HepG2 (cell line): ENCODE data around the gene PRMT7. TPM values are rescaled to one million over a fixed set of nuclear protein-coding genes. Genes with fewer than 3 reads are reported as not detected.

Source experiments
- CHD2 ChIP-seq: IDR thresholded peaks from 2 replicates; pipeline ENCODE4 v1.6.1; 2011; ENCODE audit warnings: low read depth, low read length, improper control_type of control experiment
- EHMT2 ChIP-seq: fragments of 200-600 bp; sonication (generic); IDR thresholded peaks from 2 replicates; pipeline ENCODE4 v1.7.0; 2017; ENCODE audit warnings: antibody characterized with exemption, low read depth, low read length, borderline replicate concordance
- ETV6 ChIP-seq: sonication (generic); formaldehyde crosslinking; conservative IDR thresholded peaks from 2 replicates; pipeline ENCODE4 v1.4.0; 2020; ENCODE audit warnings: missing genetic modification reagents
- HNF4G ChIP-seq, 2 experiments: sonication (generic) in 1 of 2; formaldehyde crosslinking in 1 of 2; IDR thresholded peaks; 2 replicates each; pipeline versions ENCODE4 v1.4.0 to v1.6.1; 2011 to 2020; ENCODE audit warnings: borderline replicate concordance in 2 of 2, low read depth in 2 of 2, mild to moderate bottlenecking in 2 of 2, low read length in 1 of 2, missing genetic modification reagents in 1 of 2, moderate library complexity in 1 of 2
- KLF6 ChIP-seq: IDR thresholded peaks from 2 replicates; pipeline ENCODE4 v1.8.0; 2016; ENCODE audit warnings: missing biosample characterization, missing genetic modification reagents
- NAIF1 ChIP-seq: sonication (generic); formaldehyde crosslinking; IDR thresholded peaks from 2 replicates; pipeline ENCODE4 v1.5.0; 2020; ENCODE audit warnings: mild to moderate bottlenecking, missing genetic modification reagents, borderline replicate concordance
- REXO4 ChIP-seq: sonication (generic); formaldehyde crosslinking; IDR thresholded peaks from 2 replicates; pipeline ENCODE4 v1.8.0; 2022; ENCODE audit warnings: missing genetic modification reagents, mild to moderate bottlenecking, borderline replicate concordance
- SAP130 ChIP-seq: IDR thresholded peaks from 2 replicates; pipeline ENCODE4 v1.6.1; 2016; ENCODE audit warnings: low read depth
- TAF1 ChIP-seq: sonication (generic); formaldehyde crosslinking; IDR thresholded peaks from 2 replicates; pipeline ENCODE4 v1.4.0; 2020; ENCODE audit warnings: missing genetic modification reagents
- TCF7 ChIP-seq: sonication (generic); IDR thresholded peaks from 2 replicates; pipeline ENCODE4 v1.6.1; 2016; ENCODE audit warnings: antibody characterized with exemption, low read depth
- ZNF17 ChIP-seq: sonication (generic); formaldehyde crosslinking; IDR thresholded peaks from 2 replicates; pipeline ENCODE4 v1.5.0; 2020; ENCODE audit warnings: mild to moderate bottlenecking, missing genetic modification reagents
- ZNF605 ChIP-seq: sonication (generic); formaldehyde crosslinking; IDR thresholded peaks from 2 replicates; pipeline ENCODE4 v1.8.0; 2022; ENCODE audit warnings: mild to moderate bottlenecking, missing genetic modification reagents
- ZNF850 ChIP-seq: sonication (generic); formaldehyde crosslinking; conservative IDR thresholded peaks from 2 replicates; pipeline ENCODE4 v1.9.0; 2021; ENCODE audit warnings: mild to moderate bottlenecking, missing genetic modification reagents
- polyA plus RNA-seq, 8 experiments: library from polyadenylated mRNA; depleted of rRNA in 3 of 8; stranded (reverse) in 7 of 8; unstranded in 1 of 8; fragments of >200 nt; fragmentation: Illumina TruSeq in 4 of 8; extraction: Trizol in 4 of 8; gene quantifications; 2 replicates each; pipeline versions ENCODE4 v1.2.1 to v1.2.3, GENCODE V29; 2011 to 2016; ENCODE audit warnings: low read depth in 4 of 8, missing spikeins in 1 of 8, mixed read lengths in 1 of 8; ENCODE audit not compliant: insufficient read depth in 1 of 8
- total RNA-seq, 5 experiments: library from RNA; depleted of rRNA; stranded (reverse); fragments of >200 nt; fragmentation: Illumina TruSeq; extraction: Trizol; gene quantifications; 2 replicates each; pipeline ENCODE4 v1.2.3, GENCODE V29; 2016; ENCODE audit warnings: low read depth in 1 of 5
- TF ChIP-seq, protein P1 (sequence below): sonication (generic); formaldehyde crosslinking; IDR thresholded peaks from 2 replicates; pipeline ENCODE4 v1.5.1; 2020; ENCODE audit warnings: mild to moderate bottlenecking, missing genetic modification reagents, moderate library complexity
- TF ChIP-seq, protein P2 (sequence below): sonication (generic); formaldehyde crosslinking; IDR thresholded peaks from 2 replicates; pipeline ENCODE4 v1.5.0; 2020; ENCODE audit warnings: mild to moderate bottlenecking, missing genetic modification reagents
- TF ChIP-seq, protein P3 (sequence below): sonication (generic); formaldehyde crosslinking; IDR thresholded peaks from 2 replicates; pipeline ENCODE4 v1.4.0; 2020; ENCODE audit warnings: mild to moderate bottlenecking, missing genetic modification reagents
- TF ChIP-seq, protein P4 (sequence below): sonication (generic); formaldehyde crosslinking; IDR thresholded peaks from 2 replicates; pipeline ENCODE4 v1.4.0; 2020; ENCODE audit warnings: missing genetic modification reagents
- TF ChIP-seq, protein P5 (sequence below): sonication (generic); formaldehyde crosslinking; IDR thresholded peaks from 2 replicates; pipeline ENCODE4 v1.5.0; 2020; ENCODE audit warnings: missing genetic modification reagents
- TF ChIP-seq, protein P6 (sequence below): sonication (generic); formaldehyde crosslinking; IDR thresholded peaks from 2 replicates; pipeline ENCODE4 v1.9.0; 2021; ENCODE audit warnings: missing genetic modification reagents, mild to moderate bottlenecking, borderline replicate concordance

The PRMT7 gene
- total and polyA plus RNA-seq, 2 of the 13 experiments (the other 11 are each of a cell fraction or from before 2014, with no cell fraction given), result 47.5 to 55.0 TPM

DNA sequence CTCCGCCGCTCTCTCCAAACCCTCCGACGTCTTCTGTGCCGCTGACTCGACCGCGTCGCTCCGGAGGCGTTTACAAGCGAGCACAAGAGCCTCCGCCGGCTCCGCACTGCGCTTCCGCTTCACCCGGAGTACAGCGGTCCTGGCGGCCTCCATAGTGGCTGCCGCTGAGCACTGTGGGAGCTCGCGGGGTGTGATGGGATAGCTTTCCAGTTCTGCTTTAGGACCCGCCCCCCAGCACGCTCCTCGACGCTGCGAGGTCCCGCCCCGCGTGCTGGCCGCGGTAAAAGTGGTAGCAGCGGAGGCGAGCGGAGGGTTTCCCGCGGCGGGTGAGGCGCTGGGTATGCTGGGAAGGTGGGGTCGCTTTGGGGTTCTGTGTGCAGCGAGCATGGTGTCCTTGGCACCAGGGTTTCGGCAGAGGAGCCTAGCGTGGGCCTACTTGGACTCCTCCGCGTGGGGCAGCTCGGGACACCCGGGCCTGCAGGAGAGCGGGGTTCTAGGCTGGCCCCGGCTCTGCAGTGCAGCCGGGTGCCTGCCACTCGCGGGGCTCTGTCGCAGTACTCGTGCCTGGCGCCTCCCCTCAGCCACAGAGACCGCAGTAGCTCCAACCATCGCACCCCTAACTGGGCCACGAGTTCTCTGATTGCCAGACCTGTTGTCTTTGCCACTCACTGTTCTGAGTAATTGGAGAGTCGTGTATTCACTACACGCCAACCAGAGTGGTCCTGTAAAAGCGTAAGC, at the start of gene PRMT7, which contains the start of gene SLC7A6OS (continued):
- TF ChIP-seq, protein P1, sequence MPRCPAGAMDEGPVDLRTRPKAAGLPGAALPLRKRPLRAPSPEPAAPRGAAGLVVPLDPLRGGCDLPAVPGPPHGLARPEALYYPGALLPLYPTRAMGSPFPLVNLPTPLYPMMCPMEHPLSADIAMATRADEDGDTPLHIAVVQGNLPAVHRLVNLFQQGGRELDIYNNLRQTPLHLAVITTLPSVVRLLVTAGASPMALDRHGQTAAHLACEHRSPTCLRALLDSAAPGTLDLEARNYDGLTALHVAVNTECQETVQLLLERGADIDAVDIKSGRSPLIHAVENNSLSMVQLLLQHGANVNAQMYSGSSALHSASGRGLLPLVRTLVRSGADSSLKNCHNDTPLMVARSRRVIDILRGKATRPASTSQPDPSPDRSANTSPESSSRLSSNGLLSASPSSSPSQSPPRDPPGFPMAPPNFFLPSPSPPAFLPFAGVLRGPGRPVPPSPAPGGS, result peak; percentile 100
- TF ChIP-seq HNF4G (IDR thresholded peaks at IDR 0.05; ENCODE audit: borderline replicate concordance, low read depth, low read length), result no peak
- TF ChIP-seq HNF4G (CRISPR knock-in tag; IDR thresholded peaks at IDR 0.05; ENCODE audit: borderline replicate concordance, low read depth), result peak; percentile 85
- TF ChIP-seq, protein P2, sequence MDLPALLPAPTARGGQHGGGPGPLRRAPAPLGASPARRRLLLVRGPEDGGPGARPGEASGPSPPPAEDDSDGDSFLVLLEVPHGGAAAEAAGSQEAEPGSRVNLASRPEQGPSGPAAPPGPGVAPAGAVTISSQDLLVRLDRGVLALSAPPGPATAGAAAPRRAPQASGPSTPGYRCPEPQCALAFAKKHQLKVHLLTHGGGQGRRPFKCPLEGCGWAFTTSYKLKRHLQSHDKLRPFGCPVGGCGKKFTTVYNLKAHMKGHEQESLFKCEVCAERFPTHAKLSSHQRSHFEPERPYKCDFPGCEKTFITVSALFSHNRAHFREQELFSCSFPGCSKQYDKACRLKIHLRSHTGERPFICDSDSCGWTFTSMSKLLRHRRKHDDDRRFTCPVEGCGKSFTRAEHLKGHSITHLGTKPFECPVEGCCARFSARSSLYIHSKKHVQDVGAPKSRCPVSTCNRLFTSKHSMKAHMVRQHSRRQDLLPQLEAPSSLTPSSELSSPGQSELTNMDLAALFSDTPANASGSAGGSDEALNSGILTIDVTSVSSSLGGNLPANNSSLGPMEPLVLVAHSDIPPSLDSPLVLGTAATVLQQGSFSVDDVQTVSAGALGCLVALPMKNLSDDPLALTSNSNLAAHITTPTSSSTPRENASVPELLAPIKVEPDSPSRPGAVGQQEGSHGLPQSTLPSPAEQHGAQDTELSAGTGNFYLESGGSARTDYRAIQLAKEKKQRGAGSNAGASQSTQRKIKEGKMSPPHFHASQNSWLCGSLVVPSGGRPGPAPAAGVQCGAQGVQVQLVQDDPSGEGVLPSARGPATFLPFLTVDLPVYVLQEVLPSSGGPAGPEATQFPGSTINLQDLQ (CRISPR knock-in tag), result peak; percentile 98; the same call in 1 of the 2 replicates
- peak; percentile 100 for TF ChIP-seq ZNF605
- TF ChIP-seq, protein P3, sequence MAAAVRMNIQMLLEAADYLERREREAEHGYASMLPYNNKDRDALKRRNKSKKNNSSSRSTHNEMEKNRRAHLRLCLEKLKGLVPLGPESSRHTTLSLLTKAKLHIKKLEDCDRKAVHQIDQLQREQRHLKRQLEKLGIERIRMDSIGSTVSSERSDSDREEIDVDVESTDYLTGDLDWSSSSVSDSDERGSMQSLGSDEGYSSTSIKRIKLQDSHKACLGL (CRISPR knock-in tag), result peak; percentile 100
- peak; percentile 94 for TF ChIP-seq ZNF850 (CRISPR knock-in tag)
- TF ChIP-seq SAP130 (CRISPR knock-in tag), result peak; percentile 99
- TF ChIP-seq EHMT2, result no peak
- TF ChIP-seq, protein P4, sequence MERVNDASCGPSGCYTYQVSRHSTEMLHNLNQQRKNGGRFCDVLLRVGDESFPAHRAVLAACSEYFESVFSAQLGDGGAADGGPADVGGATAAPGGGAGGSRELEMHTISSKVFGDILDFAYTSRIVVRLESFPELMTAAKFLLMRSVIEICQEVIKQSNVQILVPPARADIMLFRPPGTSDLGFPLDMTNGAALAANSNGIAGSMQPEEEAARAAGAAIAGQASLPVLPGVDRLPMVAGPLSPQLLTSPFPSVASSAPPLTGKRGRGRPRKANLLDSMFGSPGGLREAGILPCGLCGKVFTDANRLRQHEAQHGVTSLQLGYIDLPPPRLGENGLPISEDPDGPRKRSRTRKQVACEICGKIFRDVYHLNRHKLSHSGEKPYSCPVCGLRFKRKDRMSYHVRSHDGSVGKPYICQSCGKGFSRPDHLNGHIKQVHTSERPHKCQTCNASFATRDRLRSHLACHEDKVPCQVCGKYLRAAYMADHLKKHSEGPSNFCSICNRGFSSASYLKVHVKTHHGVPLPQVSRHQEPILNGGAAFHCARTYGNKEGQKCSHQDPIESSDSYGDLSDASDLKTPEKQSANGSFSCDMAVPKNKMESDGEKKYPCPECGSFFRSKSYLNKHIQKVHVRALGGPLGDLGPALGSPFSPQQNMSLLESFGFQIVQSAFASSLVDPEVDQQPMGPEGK (CRISPR knock-in tag), result peak; percentile 82
- peak; percentile 100 for TF ChIP-seq KLF6 (CRISPR knock-in tag)
- peak; percentile 90 for TF ChIP-seq NAIF1
- TF ChIP-seq, protein P5, sequence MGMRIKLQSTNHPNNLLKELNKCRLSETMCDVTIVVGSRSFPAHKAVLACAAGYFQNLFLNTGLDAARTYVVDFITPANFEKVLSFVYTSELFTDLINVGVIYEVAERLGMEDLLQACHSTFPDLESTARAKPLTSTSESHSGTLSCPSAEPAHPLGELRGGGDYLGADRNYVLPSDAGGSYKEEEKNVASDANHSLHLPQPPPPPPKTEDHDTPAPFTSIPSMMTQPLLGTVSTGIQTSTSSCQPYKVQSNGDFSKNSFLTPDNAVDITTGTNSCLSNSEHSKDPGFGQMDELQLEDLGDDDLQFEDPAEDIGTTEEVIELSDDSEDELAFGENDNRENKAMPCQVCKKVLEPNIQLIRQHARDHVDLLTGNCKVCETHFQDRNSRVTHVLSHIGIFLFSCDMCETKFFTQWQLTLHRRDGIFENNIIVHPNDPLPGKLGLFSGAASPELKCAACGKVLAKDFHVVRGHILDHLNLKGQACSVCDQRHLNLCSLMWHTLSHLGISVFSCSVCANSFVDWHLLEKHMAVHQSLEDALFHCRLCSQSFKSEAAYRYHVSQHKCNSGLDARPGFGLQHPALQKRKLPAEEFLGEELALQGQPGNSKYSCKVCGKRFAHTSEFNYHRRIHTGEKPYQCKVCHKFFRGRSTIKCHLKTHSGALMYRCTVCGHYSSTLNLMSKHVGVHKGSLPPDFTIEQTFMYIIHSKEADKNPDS (CRISPR knock-in tag), result peak; percentile 98
- peak; percentile 93 for TF ChIP-seq TAF1 (CRISPR knock-in tag)
- peak; percentile 53 for TF ChIP-seq CHD2
- TF ChIP-seq ETV6 (CRISPR knock-in tag), result peak; percentile 97; the same call in 1 of the 2 replicates
- TF ChIP-seq REXO4 (CRISPR knock-in tag), result peak; percentile 96; the same call in 1 of the 2 replicates
- TF ChIP-seq, protein P6, sequence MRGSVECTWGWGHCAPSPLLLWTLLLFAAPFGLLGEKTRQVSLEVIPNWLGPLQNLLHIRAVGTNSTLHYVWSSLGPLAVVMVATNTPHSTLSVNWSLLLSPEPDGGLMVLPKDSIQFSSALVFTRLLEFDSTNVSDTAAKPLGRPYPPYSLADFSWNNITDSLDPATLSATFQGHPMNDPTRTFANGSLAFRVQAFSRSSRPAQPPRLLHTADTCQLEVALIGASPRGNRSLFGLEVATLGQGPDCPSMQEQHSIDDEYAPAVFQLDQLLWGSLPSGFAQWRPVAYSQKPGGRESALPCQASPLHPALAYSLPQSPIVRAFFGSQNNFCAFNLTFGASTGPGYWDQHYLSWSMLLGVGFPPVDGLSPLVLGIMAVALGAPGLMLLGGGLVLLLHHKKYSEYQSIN, result 0 out of 2 replicates have a peak, but pooled peaks have one; percentile 19
- no peak for TF ChIP-seq ZNF17 (CRISPR knock-in tag)
- no peak for TF ChIP-seq TCF7
